ENCODE data around the gene GLA.

GLA gene

DNA sequence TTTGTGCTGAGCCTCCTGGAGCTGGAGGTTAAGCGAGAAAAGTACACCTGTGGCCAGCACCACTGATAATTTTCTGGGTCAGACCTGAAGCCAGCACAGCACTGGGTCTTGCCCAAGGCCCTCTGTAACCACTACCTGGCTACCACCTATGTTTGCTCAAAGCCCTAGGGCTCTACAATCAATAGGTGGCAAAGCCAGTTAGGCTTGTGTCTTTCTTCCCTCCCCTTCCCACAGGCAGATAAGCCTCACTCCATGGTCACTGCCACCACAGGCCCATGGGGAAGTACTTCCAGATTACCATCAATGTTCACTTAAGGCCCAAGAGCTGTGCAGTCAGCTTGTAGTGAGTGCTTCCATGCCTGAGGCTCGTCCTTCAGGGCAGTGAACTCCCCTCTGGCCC is 42.4 kb upstream of the GLA start:
- Histone ChIP-seq H3K79me2 (ENCODE audit: insufficient read depth, low read length) (no peaks in the 10 kb centered on the region), H3K27ac (ENCODE audit: low read depth, low read length) (no peak overlapping the region), H2AFZ (ENCODE audit: low read depth, low read length, severe bottlenecking) (no peak overlapping the region), H3K9me2 (replicated peaks; ENCODE audit: insufficient read depth, low read length) (no peaks in the 10 kb centered on the region), H3F3A (ENCODE audit: insufficient read depth) (no peaks in the 10 kb centered on the region), H3K4me3 (ENCODE audit: insufficient read depth, low read length, poor library complexity, severe bottlenecking) (no peak overlapping the region), H3K4me2 (ENCODE audit: low read depth, low read length, poor library complexity, severe bottlenecking) (no peak overlapping the region), H3K27me3 (ENCODE audit: low read length) (no peaks in the 10 kb centered on the region), H3K9me3 (ENCODE audit: insufficient read depth, low read length) (no peaks in the 10 kb centered on the region), H3K36me3 (ENCODE audit: low read length) (no peaks in the 10 kb centered on the region), H3K9ac (ENCODE audit: low read length) (no peak overlapping the region), H4K20me1 (ENCODE audit: low read depth, low read length) (no peaks in the 10 kb centered on the region)
- TF ChIP-seq EZH2phosphoT487 (conservative IDR thresholded peaks at IDR 0.05; ENCODE audit: low read length), result no peak
- TF ChIP-seq, protein P1, sequence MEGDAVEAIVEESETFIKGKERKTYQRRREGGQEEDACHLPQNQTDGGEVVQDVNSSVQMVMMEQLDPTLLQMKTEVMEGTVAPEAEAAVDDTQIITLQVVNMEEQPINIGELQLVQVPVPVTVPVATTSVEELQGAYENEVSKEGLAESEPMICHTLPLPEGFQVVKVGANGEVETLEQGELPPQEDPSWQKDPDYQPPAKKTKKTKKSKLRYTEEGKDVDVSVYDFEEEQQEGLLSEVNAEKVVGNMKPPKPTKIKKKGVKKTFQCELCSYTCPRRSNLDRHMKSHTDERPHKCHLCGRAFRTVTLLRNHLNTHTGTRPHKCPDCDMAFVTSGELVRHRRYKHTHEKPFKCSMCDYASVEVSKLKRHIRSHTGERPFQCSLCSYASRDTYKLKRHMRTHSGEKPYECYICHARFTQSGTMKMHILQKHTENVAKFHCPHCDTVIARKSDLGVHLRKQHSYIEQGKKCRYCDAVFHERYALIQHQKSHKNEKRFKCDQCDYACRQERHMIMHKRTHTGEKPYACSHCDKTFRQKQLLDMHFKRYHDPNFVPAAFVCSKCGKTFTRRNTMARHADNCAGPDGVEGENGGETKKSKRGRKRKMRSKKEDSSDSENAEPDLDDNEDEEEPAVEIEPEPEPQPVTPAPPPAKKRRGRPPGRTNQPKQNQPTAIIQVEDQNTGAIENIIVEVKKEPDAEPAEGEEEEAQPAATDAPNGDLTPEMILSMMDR (IDR thresholded peaks at IDR 0.05; ENCODE audit: insufficient read depth, low read length, poor library complexity, severe bottlenecking), result no peak

DNA sequence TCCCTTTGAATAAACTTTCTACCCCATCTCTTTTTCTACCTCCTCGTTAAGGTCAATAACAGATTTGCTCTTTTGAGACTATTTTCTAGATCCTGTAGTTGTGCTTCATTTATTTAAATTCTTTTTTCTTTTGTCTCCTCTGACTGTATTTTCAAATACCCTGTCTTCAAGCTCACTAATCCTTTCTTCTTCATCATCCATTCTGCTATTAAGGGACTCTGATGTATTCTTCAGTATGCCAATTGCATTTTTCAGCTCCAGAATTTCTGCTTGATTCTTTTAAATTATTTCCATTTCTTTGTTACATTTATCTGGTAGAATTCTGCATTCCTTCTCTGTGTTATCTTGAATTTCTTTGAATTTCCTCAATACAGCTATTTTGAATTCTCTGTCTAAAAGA is 41.6 kb upstream of the GLA start:
- Histone ChIP-seq H3K36me3 (ENCODE audit: low read length) (no peaks in the 10 kb centered on the region), H3K4me3 (ENCODE audit: insufficient read depth, low read length, poor library complexity, severe bottlenecking) (no peak overlapping the region), H3F3A (ENCODE audit: insufficient read depth) (no peaks in the 10 kb centered on the region), H3K9me2 (replicated peaks; ENCODE audit: insufficient read depth, low read length) (no peaks in the 10 kb centered on the region), H4K20me1 (ENCODE audit: low read depth, low read length) (no peaks in the 10 kb centered on the region), H3K9me3 (ENCODE audit: insufficient read depth, low read length) (no peaks in the 10 kb centered on the region), H3K27me3 (ENCODE audit: low read length) (no peaks in the 10 kb centered on the region), H2AFZ (ENCODE audit: low read depth, low read length, severe bottlenecking) (no peak overlapping the region), H3K27ac (ENCODE audit: low read depth, low read length) (no peak overlapping the region), H3K4me2 (ENCODE audit: low read depth, low read length, poor library complexity, severe bottlenecking) (no peak overlapping the region), H3K9ac (ENCODE audit: low read length) (no peak overlapping the region), H3K79me2 (ENCODE audit: insufficient read depth, low read length) (no peaks in the 10 kb centered on the region)
- no peak for TF ChIP-seq EZH2phosphoT487 (conservative IDR thresholded peaks at IDR 0.05; ENCODE audit: low read length)
- TF ChIP-seq, protein P1 (IDR thresholded peaks at IDR 0.05; ENCODE audit: insufficient read depth, low read length, poor library complexity, severe bottlenecking), result no peak

DNA sequence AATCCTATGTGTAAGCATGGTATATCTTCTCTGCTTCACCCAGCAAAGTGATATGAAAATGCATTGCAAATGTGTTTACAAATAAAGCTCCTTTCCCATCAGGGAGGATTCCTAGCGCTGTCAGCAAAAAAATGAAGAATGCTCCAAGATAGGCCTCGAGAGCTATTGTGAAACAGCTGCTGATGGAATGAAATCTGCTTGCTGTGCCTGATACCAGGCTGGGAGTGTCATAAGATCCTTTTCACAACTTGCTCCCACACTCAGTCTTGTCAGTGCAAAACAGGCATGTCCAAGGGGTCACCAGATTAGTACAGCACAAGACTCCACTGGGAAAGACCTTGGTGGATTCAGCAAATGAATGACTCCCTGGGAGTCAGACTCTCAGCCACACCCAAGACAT is 34.4 kb upstream of the GLA start:
- H3K27me3 ChIP-seq (ENCODE audit: low read length), result no peaks in the 10 kb centered on the region
- H3K27ac ChIP-seq (ENCODE audit: low read depth, low read length), result no peak overlapping the region
- H4K20me1 ChIP-seq (ENCODE audit: low read depth, low read length), result no peaks in the 10 kb centered on the region
- no peaks in the 10 kb centered on the region for H3K36me3 ChIP-seq (ENCODE audit: low read length)
- no peaks in the 10 kb centered on the region for H3K9me3 ChIP-seq (ENCODE audit: insufficient read depth, low read length)
- no peaks in the 10 kb centered on the region for H3K79me2 ChIP-seq (ENCODE audit: insufficient read depth, low read length)
- H3K4me2 ChIP-seq (ENCODE audit: low read depth, low read length, poor library complexity, severe bottlenecking), result no peak overlapping the region
- TF ChIP-seq, protein P1 (IDR thresholded peaks at IDR 0.05; ENCODE audit: insufficient read depth, low read length, poor library complexity, severe bottlenecking), result no peak
- no peak for TF ChIP-seq EZH2phosphoT487 (conservative IDR thresholded peaks at IDR 0.05; ENCODE audit: low read length)
- H3F3A ChIP-seq (ENCODE audit: insufficient read depth), result no peaks in the 10 kb centered on the region
- H2AFZ ChIP-seq (ENCODE audit: low read depth, low read length, severe bottlenecking), result no peak overlapping the region
- no peak overlapping the region for H3K4me3 ChIP-seq (ENCODE audit: insufficient read depth, low read length, poor library complexity, severe bottlenecking)
- H3K9me2 ChIP-seq (replicated peaks; ENCODE audit: insufficient read depth, low read length), result no peaks in the 10 kb centered on the region
- H3K9ac ChIP-seq (ENCODE audit: low read length), result no peak overlapping the region

Measured in SU-DHL-6 (cell line).